Activated CD4-positive, alpha-beta T cell treated with anti-CD3 and anti-CD28 coated beads, Interleukin-2, Interleukin-6, amounts not matched to agents 100 ng/mL and 50 ng/mL, durations not matched to agents 16 hours and 8 hours (primary cell): ENCODE data around the gene GFAP.
A peak's percentile ranks its signal among the peaks of the same experiment; 100 is the strongest.

ENCODE experiments used
- DNase-seq: peaks from one replicate; pipeline ENCODE4 v3.0.0-alpha.2; 2020

The GFAP gene

DNA sequence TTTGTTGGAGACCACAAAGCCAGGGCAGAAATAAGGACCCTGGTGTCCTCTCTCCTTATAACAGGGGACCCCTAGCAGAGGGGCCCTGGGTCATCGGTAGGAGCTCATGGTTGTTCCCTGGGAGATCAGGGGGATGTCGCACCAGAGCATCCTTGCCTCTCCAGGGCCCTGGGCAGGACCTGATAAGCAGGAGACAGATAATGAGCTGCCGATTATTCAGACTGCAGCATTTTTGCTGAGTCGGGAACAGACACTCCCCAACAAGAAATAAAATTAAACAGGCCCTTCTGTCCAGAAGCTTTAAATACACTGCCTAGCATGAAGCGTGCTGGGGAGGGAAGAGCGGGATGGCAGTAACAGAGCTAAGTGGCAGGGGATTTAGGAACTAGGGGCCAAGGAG is 15.4 kb upstream of the GFAP start:
- no peak for DNase-seq

DNA sequence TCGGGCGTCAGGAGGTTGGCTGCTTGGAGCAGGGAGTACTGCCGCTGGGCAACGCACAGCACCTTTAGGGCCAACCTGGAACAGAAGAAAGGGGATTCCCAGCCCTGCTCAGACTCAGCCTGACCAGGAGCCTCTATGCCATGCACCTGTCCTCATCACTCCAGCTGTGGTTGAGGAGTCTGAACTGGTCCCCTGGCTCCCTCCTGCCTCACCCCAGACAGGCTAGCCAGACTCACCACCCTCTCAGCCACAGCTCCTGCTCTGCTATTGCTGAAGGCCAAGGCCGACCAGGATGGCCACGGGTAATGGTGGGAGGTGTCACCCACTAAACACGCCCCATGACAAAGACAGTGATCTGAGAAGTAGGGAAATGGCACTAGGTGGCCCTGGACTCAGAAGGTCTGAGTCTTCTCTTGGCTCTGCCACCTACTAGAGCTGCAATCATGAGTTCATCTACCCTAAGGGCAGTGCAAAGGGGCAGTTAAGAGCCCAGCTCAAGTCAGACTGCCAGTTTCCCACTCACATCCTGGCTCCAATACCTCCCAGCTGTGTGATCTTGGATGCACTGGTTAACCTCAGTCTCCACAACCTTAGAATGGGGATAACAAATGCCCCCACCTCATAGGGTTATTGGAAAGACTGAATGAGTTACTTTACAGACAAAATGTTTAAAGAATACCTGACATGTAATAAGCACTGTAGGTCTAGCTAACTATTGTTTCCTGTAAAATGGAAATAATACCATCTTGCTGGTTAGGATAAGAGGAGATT is 13.8 kb upstream of the GFAP start:
- no peak for DNase-seq

- DNase-seq = no peak
Measured at GRCh38 chr17:44928136-44928535, 12.8 kb upstream of the GFAP start.

- no peak for DNase-seq
Measured at GRCh38 chr17:44927696-44928095, 12.4 kb upstream of the GFAP start.

DNA sequence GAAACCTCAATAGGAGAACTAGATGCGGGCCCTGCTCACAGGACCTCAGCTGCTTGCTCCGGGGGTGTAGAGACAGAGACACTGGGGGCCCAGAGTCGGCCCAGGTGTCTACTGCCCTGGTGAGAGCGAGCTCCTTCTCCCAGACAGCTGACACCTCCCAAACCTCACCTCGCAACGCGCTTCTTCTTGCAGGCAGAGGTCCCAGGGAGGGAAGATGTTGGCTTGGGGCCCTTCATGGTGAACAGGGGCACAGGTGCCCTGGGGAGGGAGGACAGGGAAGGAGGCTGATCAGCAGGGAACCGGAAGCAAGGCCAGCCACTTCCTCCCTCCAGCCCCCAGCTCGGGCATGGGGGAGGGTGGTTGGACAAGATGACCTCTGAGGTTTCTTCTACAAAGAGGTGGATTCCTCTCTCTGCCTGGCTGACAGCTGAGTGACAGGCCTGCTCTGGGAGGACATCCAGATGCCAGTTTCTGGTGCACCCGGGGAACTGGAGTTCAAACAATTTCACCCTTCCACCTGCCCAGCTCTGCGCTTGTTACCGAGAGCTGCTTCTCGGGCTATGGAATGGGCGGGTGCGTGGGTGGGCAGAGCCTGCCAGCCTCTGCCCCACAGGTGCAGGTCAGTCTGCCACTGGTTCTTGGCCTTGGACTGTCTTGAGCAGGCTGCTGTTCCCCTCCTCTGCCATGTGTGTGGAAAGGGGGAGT is 11.7 kb upstream of the GFAP start:
- DNase-seq = no peak

- no peak for DNase-seq
Measured at GRCh38 chr17:44925731-44926697, 10.7 kb upstream of the GFAP start.

- no peak for DNase-seq
Measured at GRCh38 chr17:44924107-44924544, 8.8 kb upstream of the GFAP start.

GRCh38 chr17:44922746-44923470 is 7.6 kb upstream of the GFAP start:
- DNase-seq = no peak

DNA sequence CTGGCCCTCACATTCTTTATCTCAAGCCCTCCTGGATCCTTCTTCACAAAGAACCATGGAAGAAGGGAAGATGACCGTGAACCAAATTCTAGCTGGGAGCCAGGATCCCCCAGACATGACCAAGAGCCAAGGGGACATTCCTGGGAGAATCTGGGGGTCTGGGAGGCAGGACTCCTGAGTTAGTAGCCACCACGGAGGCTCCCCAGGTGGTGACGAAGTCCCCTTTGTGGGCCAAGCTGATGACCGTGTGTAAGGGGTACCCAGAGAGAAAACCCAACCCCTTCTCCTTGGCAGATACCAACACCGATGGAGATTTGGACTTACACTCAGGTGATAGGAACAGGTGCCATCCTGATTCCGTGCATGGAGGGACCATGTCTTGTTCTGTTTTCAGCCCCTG is 6.8 kb upstream of the GFAP start:
- DNase-seq = no peak

DNA sequence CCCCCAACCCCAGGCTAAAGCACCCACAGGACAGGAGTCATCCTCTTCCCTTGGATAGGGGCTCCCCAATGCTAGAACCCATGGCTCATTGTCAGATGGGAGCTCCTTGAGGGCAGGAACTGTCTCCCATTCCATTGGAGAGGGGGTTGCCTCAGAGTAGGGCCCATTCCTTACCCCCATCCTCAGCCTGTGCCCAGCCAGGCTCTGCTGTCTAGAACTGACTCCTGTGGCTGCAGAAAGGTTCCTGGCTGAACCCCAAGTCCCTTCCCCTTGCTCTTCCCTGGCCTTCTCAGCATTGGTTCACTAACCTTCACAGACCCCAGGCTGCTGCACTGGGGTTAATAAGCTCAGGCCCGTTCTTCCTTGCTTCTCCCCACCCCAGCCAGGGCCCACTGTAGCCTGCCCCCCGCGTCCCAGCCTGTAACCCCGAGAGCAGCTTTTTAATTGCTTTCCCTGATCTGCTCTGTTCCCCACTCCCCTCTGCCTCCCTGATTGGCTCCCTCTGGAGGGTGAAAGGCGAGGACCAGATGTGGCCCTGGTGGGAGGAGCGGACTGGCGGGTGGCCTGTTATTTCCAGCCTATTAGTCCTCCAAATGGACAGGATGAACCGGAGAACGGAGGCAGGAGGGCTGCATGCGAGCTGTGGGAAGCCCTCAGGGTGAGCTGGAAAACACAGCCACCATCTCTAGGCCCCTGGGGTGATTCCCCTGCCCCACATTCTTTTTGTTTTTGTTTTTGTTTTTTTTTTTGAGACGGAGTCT is 6.0 kb upstream of the GFAP start:
- DNase-seq = no peak

DNA sequence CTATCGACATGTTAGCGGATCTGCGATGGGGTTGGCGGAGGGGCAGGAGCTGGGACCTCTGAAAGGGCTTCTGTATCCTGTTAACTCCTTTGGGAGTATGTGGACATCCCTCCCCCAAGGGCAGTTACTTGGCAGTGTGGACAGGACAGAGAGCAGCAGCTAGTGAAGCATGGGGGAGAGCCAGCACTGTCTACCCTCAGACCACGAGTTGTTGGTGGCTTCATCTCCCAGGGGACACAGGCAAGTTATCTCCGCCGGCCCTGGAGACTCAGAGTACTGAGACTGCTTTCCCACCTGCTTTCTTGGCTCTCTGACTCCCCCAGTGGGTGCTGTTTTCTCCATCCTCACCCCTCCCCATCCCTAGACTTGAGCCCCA is 5.3 kb upstream of the GFAP start:
- no peak for DNase-seq

GRCh38 chr17:44919885-44920564 is 4.7 kb upstream of the GFAP start:
- peak; percentile 67 for DNase-seq

GRCh38 chr17:44919411-44919810 is 4.1 kb upstream of the GFAP start:
- no peak for DNase-seq

DNA sequence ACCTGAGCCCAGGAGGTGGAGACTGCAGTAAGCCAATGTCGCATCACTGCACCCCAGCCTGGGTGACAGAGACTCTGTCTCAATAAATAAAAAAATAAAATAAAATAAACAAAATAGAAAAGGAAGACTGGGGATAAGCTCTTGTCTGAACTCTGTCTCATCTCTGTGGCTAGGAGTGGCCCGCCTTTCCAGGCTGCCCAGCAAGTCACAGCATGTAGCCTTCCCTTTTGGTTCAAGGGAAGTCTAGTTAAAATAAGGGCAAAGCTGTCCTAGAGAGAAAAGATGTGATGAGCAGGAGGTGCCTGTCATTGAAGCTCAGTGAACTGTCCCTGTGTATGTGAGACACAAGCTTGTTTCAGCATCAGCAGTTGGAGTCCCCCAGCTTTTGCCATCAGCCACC is 2.7 kb upstream of the GFAP start:
- DNase-seq = no peak

DNA sequence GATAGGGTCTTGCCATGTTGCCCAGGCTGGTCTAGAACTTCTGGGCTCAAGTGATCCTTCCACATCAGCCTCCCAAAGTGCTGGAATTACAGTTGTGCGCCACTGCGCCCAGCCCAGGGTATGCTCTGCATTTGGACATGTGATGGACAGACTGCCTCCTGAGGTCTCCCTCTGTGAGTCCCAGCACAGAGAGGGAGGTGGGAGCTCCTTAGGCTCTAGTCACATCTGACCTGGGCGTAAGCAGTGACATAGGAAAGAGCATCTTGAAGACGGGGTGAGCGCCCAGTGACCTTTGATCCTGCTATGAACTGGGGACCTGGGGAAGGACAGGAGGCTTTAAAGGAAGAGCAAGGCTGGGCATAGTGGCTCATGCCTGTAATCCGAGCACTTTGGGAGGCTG is 2.2 kb upstream of the GFAP start:
- no peak for DNase-seq

DNA sequence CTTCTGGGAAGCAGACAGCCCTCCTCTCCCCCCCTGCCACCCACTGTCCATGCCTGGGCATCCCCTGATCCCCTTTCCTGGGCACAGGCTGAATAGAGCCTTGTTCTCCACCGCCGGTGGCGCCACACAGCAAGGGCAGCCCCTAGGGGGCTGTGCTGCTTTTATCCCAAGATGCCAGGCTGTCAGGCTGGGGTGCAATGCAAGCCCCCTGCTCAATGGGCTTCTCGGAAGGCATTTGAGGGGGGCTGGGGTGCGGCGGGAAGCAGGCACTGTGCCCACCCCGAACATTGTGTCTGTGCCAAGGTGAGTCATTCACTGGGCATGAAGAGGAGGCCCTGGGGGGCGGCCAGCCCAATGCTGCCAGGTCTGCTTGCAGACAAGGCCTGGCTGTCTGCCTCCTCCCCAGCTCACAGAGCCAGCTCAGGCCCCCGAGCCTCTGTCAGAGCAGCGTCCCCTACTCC is 1.5 kb upstream of the GFAP start:
- DNase-seq = no peak

DNA sequence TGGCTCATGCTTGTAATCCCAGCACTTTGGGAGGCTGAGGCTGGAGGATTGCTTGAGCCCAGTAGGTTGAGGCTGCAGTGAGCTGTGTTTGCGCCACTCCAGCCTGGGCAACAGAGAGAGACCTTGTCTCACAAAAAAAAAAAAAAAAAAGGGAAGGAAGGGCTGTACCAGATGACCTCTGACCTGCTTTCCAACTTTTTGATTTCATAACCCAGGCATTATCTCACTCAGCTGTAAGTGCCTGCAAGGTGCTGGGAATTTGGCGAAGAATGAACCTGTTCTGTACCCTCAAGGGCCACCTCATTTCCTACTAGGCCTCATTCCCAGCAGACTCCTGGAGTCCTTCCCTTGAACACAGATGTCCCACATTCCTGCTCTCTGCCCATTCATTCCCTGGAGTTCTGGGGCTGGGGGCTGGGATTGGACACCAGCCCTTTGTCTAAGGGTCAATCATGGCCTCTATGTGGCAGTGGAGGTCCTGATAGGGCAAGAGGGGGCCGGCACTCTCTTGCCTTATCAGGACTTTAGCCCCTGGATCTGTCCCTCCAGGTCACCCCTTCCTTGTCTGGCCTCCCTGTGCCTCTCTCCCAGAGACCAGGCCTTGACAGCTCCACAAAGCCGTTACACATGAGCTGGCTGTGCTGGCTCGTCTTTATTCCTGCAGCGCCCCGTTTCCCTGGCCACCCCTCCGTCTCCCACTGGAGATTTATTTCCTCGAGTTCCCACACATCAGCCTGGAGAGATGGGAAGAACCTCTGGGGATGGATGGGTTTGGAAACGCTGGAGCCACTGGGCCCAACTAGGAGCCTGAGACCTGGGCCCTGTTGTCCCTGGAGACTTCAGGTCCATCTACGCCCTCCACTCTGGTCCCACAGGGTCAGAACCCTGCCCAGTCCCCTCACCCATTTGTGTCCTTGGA is 821 bp upstream of the GFAP start:
- no peak for DNase-seq

GRCh38 chr17:44914698-44915271 is 515 bp downstream of the GFAP start:
- DNase-seq = no peak

DNA sequence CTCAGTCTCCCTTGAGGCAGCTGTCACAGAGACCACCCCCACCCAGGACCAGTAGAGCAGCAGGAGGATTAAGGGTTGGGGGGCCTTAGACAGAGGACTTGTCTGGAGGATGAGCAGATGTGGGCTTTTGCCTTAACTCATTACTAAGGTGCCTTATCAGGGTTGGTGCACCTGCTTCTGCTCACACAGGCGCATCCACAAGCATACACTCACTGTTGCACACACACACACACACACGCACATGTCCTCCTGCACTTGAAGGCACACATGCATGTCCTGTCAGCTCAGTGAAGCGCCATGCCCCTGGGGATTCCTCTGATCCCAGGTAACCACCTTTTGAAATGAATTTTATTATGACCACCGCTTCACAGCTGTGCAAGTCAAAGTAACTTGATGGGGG is 1.2 kb downstream of the GFAP start:
- no peak for DNase-seq

DNA sequence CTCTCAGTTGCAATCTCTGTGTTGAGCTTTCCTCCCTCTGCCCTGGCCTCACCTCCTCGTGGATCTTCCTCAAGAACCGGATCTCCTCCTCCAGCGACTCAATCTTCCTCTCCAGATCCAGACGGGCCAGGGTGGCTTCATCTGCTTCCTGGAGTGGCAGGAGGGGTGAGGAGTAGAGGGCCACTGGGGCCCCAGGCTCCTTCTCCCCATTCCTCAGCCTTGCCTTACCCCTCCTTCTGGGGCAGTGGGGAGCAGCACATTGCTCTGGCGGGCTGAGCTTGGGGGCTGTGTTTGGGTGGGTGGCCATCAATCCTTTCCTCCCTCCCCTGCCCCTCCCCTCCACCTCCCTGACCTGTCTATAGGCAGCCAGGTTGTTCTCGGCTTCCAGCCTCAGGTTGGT is 1.6 kb downstream of the GFAP start:
- DNase-seq = no peak
